Stomach (tissue), 4 donors: ENCODE measurements around the gene C19orf53.

ENCODE experiments used
- EP300 ChIP-seq: sonication (generic); formaldehyde crosslinking; IDR thresholded peaks from one replicate; pipeline ENCODE4 v1.6.1; 2017; ENCODE audit warnings: antibody characterized with exemption
- POLR2A ChIP-seq, 4 donors: fragments of 450-650 bp; IDR thresholded peaks; one replicate each; pipeline ENCODE4 v1.6.1; 2016; ENCODE audit warnings: antibody characterized with exemption in 4 of 4, control low read depth in 2 of 4, mild to moderate bottlenecking in 1 of 4, moderate library complexity in 1 of 4
- POLR2AphosphoS5 ChIP-seq, 3 donors: sonication (generic); formaldehyde crosslinking; IDR thresholded peaks; one replicate each; pipeline ENCODE4 v1.6.1; 2016; ENCODE audit warnings: antibody characterized with exemption in 3 of 3
- TF ChIP-seq, protein P1 (sequence below), 7 experiments: fragments of 450-650 bp in 4 of 7; fragments of 200-600 bp in 3 of 7; sonication (generic) in 3 of 7; IDR thresholded peaks; one replicate each; pipeline ENCODE4 v1.5.1; 2016 to 2019; ENCODE audit warnings: antibody characterized with exemption in 7 of 7, control low read depth in 2 of 7, mild to moderate bottlenecking in 1 of 7

- TF ChIP-seq, protein P1, sequence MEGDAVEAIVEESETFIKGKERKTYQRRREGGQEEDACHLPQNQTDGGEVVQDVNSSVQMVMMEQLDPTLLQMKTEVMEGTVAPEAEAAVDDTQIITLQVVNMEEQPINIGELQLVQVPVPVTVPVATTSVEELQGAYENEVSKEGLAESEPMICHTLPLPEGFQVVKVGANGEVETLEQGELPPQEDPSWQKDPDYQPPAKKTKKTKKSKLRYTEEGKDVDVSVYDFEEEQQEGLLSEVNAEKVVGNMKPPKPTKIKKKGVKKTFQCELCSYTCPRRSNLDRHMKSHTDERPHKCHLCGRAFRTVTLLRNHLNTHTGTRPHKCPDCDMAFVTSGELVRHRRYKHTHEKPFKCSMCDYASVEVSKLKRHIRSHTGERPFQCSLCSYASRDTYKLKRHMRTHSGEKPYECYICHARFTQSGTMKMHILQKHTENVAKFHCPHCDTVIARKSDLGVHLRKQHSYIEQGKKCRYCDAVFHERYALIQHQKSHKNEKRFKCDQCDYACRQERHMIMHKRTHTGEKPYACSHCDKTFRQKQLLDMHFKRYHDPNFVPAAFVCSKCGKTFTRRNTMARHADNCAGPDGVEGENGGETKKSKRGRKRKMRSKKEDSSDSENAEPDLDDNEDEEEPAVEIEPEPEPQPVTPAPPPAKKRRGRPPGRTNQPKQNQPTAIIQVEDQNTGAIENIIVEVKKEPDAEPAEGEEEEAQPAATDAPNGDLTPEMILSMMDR (IDR thresholded peaks at IDR 0.05), result no peak
- no peak for TF ChIP-seq POLR2AphosphoS5 (IDR thresholded peaks at IDR 0.05)
- TF ChIP-seq POLR2A (IDR thresholded peaks at IDR 0.05), result no peak
- TF ChIP-seq EP300, result no peak
Measured at GRCh38 chr19:13744174-13744573, 30.1 kb upstream of the C19orf53 start.
